Measurements from ENCODE around the gene DPEP2.
"Not testable (repeated sequence)": the region's sequence is repeated elsewhere in the genome, so short reads cannot be mapped to it uniquely, and the experiment has no call there.

Gene DPEP2

DNA sequence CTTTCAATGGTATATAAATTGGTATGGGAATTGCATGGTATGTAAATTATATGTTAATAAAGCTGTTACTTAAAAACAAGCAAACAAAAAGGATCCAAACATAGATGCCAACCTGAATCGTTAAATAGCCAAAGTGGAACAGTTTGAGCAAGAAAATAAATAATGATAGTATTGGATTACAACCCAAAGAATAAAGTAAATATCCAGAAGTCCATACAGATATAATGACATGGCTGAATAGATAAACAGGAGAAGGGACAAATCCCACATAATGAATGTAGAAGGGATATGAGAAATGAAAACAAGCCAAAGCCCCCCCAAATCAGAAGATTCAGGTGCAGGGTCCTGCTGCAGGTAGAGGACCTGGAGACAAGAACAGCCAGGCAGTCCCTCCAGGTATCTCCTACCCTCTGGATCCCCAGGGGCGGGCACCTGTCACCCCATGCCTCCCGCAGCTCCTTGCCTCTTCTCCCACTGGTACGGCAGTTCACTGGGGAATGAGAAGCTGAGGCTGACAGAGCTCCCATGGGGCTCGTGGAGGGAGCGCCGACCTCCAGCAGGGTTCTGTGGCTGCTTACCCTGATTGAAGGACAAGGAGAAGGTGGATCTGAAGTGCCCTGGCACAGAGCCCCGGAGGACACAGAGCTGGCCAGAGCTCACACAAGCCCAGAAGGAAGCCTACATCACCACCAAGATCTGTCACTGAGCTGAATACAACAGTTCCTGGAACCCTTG lies 45.5 kb downstream of the DPEP2 start:
- no peak for DNase-seq

DNA sequence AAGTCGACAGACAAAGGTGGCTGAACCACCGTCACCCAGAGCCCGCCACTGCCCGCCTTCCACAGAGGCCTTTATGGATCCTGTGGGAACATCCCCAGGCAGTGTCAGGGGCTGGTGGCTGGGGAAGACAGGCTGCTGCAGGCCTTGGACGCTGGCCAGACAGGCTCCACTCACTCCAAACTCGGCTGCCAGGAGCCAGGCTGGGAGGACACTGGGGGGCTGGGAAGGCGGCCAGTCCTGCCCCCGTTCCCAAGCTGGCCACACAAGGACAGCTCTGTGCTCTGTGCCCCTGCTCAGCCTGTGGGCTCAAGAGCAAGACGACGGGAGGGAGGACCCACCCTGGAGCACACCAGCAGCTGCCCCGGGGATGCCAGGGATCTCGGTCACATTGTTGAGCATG lies 47.8 kb downstream of the DPEP2 start:
- no peak for DNase-seq

DNA sequence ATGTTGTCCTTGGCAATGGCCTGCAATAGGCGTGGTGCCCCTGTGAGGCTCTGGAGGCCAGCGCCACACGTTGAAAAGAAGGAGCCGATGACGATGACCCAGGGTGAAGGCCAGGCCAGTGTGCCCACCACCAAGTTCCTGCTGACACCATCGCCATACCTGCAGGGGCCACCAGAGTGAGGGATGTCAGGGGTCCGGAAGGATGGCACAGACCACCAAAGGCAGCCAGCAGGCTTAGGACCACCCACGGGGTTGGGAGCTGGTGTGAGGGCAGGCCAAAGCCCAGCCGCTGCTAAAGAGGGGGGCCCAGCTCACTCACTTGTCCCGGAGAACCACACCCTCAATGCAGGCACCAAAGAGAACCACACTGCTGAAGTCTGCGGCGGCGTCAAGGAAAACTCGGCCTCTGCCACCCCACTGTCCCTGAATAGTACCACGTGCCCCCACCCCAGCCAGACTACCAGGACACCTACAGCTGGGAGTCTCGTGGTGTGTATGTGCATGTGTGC lies 48.9 kb downstream of the DPEP2 start:
- DNase-seq, result no peak

DNA sequence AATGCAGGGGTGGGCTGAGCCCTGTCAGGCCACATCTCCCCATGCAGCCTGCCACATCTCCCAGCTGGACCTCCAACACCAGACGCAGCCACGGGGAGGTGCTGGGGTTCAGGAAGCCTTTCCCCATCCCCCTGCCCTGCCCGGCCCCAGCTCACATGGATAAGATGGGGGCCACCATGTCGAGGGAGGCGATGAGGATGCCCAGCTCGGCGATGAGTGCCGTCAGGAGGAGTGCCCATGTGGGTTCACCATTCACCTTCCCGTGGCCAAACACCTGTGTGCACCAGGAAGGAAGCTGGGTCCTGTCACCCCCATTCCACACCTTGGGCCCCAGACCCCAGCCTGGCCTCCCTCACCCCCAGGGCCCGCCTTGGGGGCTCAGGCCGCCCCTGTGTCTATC lies 49.6 kb downstream of the DPEP2 start:
- DNase-seq, result no peak

DNA sequence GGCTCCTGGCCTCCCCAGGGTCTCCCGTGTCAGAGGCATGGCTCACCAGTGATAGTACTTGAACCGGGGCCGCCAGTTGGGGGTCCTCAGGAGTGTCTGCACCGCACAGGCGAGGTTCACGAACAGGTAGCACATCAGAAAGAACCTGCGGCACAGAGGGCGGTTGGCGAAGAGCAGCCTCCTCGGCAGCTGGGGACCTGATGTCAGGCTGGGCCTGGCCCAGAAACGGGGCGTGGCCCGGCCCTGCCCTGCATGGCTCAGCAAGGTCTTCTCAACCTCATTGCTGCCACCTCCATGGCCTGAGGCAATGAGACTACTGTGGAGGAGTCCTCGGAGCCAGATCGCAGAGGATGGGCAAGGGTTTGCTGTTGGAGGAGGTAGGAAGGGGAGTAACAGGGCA lies 51.3 kb downstream of the DPEP2 start:
- no peak for DNase-seq

DNA sequence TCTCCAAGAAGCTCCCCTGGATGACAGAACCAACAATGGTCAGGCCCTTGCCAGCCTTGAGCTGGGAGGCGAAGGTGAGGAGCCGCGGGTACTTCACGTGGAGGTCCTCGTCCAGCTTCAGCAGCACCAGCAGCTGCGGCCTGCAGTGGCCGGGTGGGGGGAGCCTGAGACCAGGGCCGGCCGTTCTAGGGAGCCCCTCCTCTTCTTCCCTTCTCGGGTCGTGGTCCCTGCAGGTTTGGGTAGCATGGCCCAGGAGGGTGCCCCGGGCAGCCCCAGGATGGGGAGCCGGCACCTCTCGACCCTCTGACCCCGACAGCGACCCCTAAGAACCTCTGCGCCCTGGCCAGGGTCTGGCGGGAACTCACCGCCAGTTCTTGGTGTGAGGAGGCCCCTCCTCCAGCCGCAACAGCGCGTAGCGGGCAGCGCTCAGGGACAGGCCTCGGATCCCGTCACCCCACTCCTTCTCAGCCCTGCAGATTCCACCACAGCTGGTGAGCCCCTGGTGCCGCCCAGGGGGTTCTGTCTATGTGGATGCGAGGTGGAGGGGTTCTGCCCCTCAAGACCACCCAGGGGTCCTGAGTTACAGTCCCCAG lies 52.2 kb downstream of the DPEP2 start:
- no peak for DNase-seq

DNA sequence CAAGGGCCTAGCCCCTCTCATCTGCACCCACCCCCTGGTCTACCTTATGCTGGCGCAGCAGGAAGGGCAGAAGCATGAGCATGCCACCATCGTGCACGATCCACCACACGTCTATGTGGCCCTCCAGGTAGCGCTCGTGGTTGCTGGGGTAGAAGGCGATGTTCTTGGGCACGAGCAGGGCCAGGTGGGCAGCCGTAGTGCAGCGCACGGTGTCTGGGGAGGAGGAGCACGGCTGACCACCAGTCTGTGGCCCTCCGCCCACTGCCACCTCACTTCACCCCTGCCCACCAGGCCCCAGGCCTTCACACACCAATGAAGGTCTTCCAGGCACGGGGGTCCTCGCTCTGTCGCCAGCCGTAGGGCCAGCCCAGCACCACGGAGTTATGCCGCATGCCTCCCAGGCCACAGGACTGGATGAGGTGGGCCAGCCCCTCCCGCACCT lies 53.1 kb downstream of the DPEP2 start:
- DNase-seq, result no peak

DNA sequence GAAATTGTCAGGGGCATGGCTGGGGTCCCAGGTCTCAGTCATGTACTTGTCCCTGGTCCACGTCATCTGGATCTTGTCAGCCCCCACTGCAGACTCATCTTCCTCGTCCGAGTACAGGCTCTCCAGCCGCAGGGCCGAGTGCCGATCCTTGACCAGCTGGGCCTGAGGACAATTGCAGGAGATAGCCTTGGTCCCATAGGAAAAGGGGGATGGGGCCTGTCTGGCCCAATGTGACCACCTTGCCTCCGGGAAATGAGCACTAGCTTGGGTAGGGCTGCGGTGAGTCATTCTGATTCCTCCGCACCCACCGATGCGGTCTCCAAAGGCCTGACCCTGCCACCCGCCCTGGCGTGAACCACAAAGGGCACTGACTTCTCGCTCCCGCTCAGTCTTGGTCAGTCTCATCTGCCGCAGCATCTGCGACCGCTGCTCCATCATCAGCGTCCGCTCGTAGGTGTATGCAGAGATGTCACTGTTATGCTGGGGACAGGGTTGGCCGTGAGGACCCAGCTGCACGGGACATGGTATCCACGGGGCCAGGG lies 53.8 kb downstream of the DPEP2 start:
- DNase-seq, result no peak

DNA sequence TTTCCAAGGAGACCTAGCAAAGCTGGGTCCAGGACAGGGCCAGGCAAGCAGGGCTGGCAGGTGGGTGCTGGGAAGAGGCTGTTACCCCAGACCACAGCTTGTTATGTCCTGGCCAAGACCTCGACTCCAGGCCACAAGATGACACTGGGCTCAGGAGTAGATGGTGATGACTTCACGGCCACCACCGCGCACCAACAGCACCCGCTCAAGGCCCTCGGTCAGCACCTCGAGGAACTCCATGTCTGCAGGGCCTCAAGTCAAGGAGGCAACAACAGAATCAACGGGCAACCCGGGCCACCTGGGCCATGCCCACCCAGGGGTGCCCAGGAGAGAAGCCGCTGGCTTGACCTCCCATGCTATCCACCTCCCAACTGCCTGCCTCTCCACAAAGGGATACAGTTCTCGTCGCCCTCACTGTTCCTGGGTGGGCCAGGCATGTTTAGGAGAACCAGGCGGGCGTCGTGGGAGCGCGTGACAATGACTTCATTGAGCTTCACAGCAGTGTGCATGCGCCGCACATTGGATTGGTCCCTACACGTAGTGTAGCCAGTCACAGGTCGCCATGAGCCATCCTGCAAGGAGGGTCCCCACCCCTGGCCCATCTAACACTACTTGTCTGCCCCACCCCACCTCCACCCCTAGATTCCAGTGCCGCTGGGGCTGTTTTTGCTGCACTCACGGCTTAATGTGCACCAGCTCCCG lies 54.4 kb downstream of the DPEP2 start:
- no peak for DNase-seq

DNA sequence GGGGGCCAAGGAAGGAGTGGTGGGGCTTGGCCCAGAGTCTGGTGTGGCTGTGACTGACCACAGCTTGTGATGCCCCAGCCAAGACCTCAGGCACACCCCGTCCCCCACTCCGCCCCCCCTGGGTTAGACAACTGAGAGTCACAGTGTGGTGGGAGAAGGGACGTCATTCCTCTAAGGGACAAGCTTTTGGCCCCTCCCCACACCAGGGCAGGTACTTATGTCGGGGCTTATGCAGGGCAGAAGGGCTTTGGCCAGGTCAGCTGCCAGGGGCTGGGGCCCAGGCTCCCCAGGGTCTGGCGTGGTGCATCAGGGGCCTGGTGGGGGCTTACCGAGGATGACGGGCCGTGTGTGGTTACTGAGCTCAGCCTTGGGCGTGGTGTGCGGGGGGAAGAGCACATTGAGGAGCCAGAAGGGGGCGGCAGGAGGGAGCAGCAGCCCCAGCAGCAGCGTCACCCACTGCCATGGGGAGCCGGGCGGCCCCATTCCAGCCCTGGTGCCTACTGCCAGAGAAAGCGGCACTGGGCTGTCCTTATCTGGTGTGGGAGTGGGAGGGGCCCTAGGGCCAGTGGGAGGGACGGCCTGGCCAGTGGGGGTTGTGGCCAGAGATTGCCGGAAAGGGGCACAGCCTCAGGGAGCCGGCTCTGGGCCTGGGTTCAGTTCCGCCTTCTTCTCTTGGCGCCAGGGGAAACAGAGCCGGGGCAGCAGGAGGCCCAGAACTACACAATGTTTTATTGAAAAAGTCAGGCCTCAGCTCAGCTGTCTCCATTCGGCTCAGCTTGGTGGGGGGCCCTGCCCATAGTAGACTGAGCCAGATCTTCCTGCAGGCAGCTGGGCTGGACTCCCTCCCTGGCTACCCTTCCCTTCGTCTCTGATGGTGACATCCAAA lies 55.4 kb downstream of the DPEP2 start, which contains the start of gene LCAT:
Gene LCAT, minus strand, starts transcription at position 502 of the 886 bp plus-strand sequence. Its CDS starts 19 bp downstream, at position 483.
- no peak for DNase-seq

DNA sequence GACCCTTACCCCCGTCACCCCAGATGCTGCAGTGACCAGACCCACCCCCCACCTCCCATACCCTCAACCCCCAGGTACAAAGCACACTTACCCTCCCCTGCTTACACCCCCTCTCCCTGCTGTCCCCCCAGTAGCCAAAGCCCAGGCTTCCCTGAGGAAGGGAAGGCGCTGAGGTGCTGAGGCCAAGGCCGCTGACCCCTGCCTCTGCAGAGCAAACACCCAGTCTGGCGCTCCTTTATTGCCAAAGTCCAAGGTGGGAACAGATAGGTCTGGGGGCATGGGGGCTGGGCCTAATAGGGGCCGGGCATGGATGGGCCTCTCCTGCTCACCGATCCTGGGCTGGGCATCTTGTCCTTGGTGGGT lies 56.0 kb downstream of the DPEP2 start:
- no peak for DNase-seq

DNA sequence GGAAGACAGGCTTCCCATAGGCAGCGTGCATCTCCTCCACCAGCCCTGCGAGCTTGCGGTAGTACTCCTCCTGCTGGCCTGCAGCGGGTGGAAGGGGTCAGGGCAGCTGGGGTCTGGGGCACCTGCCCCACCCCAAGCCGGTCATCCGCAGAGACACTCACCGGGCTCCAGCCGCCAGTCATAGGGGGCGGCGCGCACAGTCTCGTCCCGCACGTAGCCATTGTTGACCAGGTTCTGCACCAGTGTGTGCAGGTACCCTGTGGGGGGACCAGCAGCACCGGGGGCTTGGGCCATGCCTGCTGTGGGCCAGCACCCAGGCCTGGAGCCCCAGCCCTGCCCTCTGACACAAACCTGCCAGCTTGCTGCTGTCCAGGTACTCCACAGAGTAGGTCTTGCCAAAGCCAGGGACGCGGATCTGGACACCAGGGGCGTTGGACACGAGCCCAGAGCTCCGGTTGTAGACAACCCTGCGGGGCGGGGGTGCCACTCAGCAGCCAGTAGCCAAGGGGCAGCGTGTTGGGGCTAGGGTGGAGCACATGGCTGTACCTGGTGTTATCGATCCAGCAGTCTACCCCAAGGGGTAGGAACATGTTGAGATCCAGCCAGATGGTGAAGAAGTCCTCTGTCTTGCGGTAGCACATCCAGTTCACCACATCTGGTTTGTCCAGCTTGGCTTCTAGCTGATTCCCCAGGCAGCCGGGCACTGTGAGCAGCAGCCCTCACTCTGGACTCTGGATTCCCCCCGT lies 56.6 kb downstream of the DPEP2 start:
- no peak for DNase-seq

DNA sequence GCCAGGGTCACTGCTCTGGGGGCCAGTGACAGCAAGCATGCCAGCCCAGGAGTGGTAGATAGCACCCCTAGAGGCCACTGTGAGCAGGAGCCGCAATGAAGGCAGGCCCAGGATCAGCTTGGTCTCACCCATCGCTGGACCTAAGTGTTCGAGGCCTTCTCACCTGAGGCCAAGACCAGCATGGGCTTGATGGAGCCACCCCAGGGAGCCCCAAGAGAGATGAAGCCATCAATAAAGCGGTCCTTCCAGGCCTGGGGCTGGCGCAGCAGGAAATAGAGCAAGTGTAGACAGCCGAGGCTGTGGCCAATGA lies 57.1 kb downstream of the DPEP2 start:
- DNase-seq, result peak; percentile 44 to 54

DNA sequence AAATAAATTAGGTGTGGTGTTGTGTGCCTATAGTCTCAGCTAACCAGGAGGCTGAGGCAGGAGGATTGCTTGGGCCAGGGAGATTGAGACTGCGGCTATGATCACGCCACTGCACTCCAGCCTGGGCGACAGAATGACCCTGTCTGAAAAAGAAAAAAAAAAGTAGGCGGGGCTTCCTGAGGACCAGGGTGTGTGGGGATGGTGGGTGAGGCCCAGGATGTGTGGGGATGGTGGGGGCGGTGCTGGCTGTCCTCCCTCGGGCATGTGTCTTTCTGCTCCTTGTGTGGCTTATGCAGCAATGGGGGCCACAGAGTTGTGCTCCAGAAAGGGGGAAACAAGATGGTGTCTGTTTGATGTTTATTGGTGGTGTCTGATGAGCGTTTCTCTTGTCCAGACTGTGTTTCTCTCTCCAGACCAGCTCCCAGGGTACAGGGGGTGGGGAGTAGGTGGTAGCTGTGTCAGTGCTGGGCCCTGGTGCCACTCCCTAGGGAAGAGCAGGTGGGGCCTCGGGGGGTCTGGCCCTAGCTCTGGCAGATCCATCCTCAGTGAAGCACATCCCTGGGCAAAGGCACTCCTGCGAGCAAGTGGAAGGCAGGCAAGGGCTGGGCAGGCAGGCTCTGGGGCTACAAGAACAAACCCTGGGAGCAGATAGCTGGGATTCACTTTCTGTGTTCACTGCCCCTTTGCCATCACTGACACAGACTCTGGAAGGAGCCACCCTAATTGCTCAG lies 57.6 kb downstream of the DPEP2 start:
- no peak for DNase-seq

DNA sequence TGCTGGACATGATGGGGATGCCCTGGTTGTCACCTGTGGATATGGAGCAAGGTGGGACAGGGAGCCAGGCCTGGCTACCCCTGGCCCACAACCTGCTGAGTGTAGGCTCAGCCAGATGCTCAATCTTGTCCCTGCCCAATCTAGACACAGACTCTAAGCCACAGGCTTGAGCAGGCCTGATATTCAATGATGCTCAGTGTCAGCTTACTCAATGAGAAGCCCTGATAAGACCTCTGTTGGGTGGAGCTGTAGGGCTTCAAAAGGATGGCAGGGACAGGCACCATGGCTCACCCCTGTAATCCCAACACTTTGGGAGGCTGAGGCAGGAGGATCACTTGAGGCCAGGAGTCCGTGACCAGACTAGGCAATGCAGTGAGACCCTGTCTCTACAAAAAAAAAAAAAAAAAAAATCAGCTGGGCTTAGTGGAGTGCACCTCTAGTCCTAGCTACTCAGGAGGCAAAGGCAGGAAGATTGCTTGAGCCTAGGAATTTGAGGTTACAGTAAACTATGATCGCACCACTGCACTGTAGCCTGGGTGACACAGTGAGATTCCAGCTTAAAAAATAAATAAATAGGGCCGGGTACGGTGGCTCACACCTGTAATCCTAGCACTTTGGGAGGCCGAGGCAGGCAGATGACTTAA lies 58.7 kb downstream of the DPEP2 start:
- no peak for DNase-seq

DNA sequence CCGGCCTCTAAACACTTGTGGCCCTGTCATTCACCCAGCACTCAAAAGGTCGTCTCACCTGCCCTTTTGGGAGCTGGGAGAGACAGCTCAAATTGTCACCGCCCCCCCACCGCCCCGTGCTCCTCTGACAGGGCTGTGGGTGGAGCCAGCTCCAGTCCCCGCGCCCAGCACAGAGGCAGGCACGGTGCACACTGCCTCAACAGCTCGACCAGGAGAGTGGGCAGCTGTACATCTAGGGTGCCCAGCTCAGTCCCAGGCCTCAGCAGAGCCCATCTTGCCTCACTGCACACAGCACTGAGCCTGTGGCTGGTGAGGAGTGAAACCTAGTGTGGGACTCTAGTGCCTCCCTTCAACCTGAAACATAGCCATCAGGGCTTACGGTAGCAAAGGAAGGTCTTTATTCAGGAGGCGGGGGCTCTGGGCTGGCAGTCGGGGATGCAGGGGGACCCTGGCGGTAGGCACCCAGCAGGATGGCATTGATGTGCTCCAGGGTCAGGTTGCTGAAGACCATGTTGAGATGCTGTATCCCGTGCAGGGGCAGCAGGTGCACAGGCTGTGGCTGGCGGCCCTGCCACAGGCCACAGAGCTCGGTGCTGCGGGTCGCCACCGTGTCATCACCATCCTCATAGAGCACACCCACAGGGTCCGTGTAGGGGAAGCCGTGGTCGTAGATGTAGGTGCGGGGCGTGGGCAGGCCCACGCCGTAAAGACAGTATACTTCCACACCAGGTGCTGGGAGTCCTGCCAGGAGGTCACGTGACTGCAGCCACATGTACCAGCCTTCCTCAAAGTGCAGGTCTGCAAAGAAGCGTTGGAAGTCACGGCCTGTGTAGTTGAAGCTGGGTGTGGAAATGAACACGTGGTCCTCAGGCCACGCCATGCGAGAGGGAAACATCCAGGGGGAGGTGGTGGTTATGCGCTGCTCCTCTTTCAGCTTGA lies 59.5 kb downstream of the DPEP2 start:
- DNase-seq, result no peak

DNA sequence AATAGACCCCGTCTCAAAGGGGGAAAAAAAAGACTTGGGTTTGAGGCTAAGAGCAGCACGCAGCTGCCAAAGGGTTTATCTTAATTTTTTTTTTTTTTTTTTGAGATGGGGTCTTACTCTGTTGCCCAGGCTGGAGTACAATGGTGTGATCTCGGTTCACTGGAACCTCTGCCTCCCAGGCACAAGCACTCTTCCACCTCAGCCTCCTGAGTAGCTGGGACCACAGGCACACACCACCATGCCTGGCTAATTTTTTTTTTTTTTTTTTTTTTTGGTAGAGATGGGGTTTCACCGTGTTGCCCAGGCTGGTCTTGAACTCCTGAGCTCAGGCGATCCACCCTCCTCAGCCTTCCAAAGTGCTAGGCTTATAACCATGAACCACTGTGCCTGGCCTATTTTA lies 61.6 kb downstream of the DPEP2 start:
- DNase-seq, result not testable (repeated sequence)

All from Kasumi-1 (cell line).